ENCODE measurements around the gene CADPS2. TPM values are rescaled to one million over a fixed set of nuclear protein-coding genes. Genes with fewer than 3 reads are reported as not detected.

CADPS2 gene
- total and polyA plus RNA-seq, 4 experiments from 2014 or later, result not detected

- no peak overlapping the region for H3K4me3 Mint-ChIP-seq
- no peak overlapping the region for H3K4me3 ChIP-seq (ENCODE audit: low read length in 2 of 2)
- intact Hi-C loops (cut with micrococcal nuclease), result no loop called here
- H3K27me3 ChIP-seq (ENCODE audit: insufficient read depth, low read length), result no peaks in the 10 kb centered on the region
- ChIA-PET CTCF (ENCODE audit: partially characterized antibody) (no interaction called here), POLR2A (ENCODE audit: partially characterized antibody) (no interaction called here)
- no peak overlapping the region for H3K27ac Mint-ChIP-seq
- H3K27ac ChIP-seq (ENCODE audit: low read depth, low read length), result no peak overlapping the region
- H3K4me1 Mint-ChIP-seq, result no peaks in the 10 kb centered on the region
- DNase-seq, result no peak
- no peaks in the 10 kb centered on the region for H3K36me3 Mint-ChIP-seq
- H3K9me3 ChIP-seq (ENCODE audit: control insufficient read depth in 1 of 2, low read length in 2 of 2), result no peaks in the 10 kb centered on the region
- H3K9me3 Mint-ChIP-seq, result peaks cover 0 to 13% (median 3%) of the 10 kb centered on the region in 8 donors
- H3K36me3 ChIP-seq (ENCODE audit: insufficient read depth, low read length), result no peaks in the 10 kb centered on the region
- H3K4me1 ChIP-seq (ENCODE audit: insufficient read depth, low read length), result no peaks in the 10 kb centered on the region
- no peaks in the 10 kb centered on the region for H3K27me3 Mint-ChIP-seq
Observed at GRCh38 chr7:122412883-122413282, 473.4 kb downstream of the CADPS2 start.

GRCh38 chr7:122412441-122412840 lies 473.8 kb downstream of the CADPS2 start:
- H3K4me3 Mint-ChIP-seq, result no peak overlapping the region
- Histone ChIP-seq H3K4me1 (ENCODE audit: insufficient read depth, low read length) (no peaks in the 10 kb centered on the region), H3K9me3 (ENCODE audit: control insufficient read depth in 1 of 2, low read length in 2 of 2) (no peaks in the 10 kb centered on the region), H3K4me3 (ENCODE audit: low read length in 2 of 2) (no peak overlapping the region), H3K36me3 (ENCODE audit: insufficient read depth, low read length) (no peaks in the 10 kb centered on the region), H3K27me3 (ENCODE audit: insufficient read depth, low read length) (no peaks in the 10 kb centered on the region), H3K27ac (ENCODE audit: low read depth, low read length) (no peak overlapping the region)
- CTCF ChIA-PET (ENCODE audit: partially characterized antibody), result no interaction called here
- H3K27ac Mint-ChIP-seq, result no peak overlapping the region
- H3K4me1 Mint-ChIP-seq, result no peaks in the 10 kb centered on the region
- peaks cover 0 to 10% (median 2%) of the 10 kb centered on the region in 8 donors for H3K9me3 Mint-ChIP-seq
- H3K36me3 Mint-ChIP-seq, result no peaks in the 10 kb centered on the region
- no peaks in the 10 kb centered on the region for H3K27me3 Mint-ChIP-seq
- DNase-seq, result no peak
- intact Hi-C loops (cut with micrococcal nuclease), result no loop called here
- POLR2A ChIA-PET (ENCODE audit: partially characterized antibody), result no interaction called here

GRCh38 chr7:122407195-122407594 lies 479.1 kb downstream of the CADPS2 start:
- Histone ChIP-seq H3K4me3 (ENCODE audit: low read length in 2 of 2) (no peak overlapping the region), H3K4me1 (ENCODE audit: insufficient read depth, low read length) (no peaks in the 10 kb centered on the region), H3K27me3 (ENCODE audit: insufficient read depth, low read length) (no peaks in the 10 kb centered on the region), H3K27ac (ENCODE audit: low read depth, low read length) (no peak overlapping the region), H3K36me3 (ENCODE audit: insufficient read depth, low read length) (no peaks in the 10 kb centered on the region), H3K9me3 (ENCODE audit: control insufficient read depth in 1 of 2, low read length in 2 of 2) (no peaks in the 10 kb centered on the region)
- POLR2A ChIA-PET (ENCODE audit: partially characterized antibody), result no interaction called here
- Mint-ChIP-seq H3K9me3 (peaks cover 0 to 9% (median 2%) of the 10 kb centered on the region in 8 donors), H3K4me3 (no peak overlapping the region), H3K27ac (no peak overlapping the region), H3K36me3 (no peaks in the 10 kb centered on the region), H3K27me3 (no peaks in the 10 kb centered on the region), H3K4me1 (no peaks in the 10 kb centered on the region)
- intact Hi-C loops (cut with micrococcal nuclease), result no loop called here
- no peak for DNase-seq
- CTCF ChIA-PET (ENCODE audit: partially characterized antibody), result no interaction called here

- H3K4me1 ChIP-seq (ENCODE audit: insufficient read depth, low read length), result no peaks in the 10 kb centered on the region
Observed at GRCh38 chr7:122403113-122403512, 483.1 kb downstream of the CADPS2 start.

GRCh38 chr7:122402235-122402634 lies 484.0 kb downstream of the CADPS2 start:
- POLR2A ChIA-PET (ENCODE audit: partially characterized antibody), result no interaction called here
- DNase-seq, result no peak
- H3K4me3 Mint-ChIP-seq, result no peak overlapping the region

More at GRCh38 chr7:122403113-122403512, 483.1 kb downstream of the CADPS2 start:
- Histone ChIP-seq H3K9me3 (ENCODE audit: control insufficient read depth in 1 of 2, low read length in 2 of 2) (no peaks in the 10 kb centered on the region), H3K27me3 (ENCODE audit: insufficient read depth, low read length) (no peaks in the 10 kb centered on the region), H3K4me3 (ENCODE audit: low read length in 2 of 2) (no peak overlapping the region), H3K36me3 (ENCODE audit: insufficient read depth, low read length) (no peaks in the 10 kb centered on the region), H3K27ac (ENCODE audit: low read depth, low read length) (no peak overlapping the region)
- intact Hi-C loops (cut with micrococcal nuclease), result no loop called here
- Mint-ChIP-seq H3K9me3 (peaks cover 0 to 12% (median 5%) of the 10 kb centered on the region in 8 donors), H3K27ac (no peak overlapping the region), H3K36me3 (no peaks in the 10 kb centered on the region), H3K4me3 (no peak overlapping the region), H3K27me3 (no peaks in the 10 kb centered on the region), H3K4me1 (no peaks in the 10 kb centered on the region)
- ChIA-PET CTCF (ENCODE audit: partially characterized antibody) (no interaction called here), POLR2A (ENCODE audit: partially characterized antibody) (no interaction called here)
- DNase-seq, result no peak

GRCh38 chr7:122397381-122397780 lies 488.9 kb downstream of the CADPS2 start:
- H3K4me3 Mint-ChIP-seq, result no peak overlapping the region
- no peaks in the 10 kb centered on the region for H3K27me3 Mint-ChIP-seq
- POLR2A ChIA-PET (ENCODE audit: partially characterized antibody), result no interaction called here

More at GRCh38 chr7:122402235-122402634, 484.0 kb downstream of the CADPS2 start:
- H3K4me1 Mint-ChIP-seq, result no peaks in the 10 kb centered on the region
- Histone ChIP-seq H3K4me1 (ENCODE audit: insufficient read depth, low read length) (no peaks in the 10 kb centered on the region), H3K36me3 (ENCODE audit: insufficient read depth, low read length) (no peaks in the 10 kb centered on the region), H3K9me3 (ENCODE audit: control insufficient read depth in 1 of 2, low read length in 2 of 2) (no peaks in the 10 kb centered on the region), H3K27me3 (ENCODE audit: insufficient read depth, low read length) (no peaks in the 10 kb centered on the region), H3K4me3 (ENCODE audit: low read length in 2 of 2) (no peak overlapping the region), H3K27ac (ENCODE audit: low read depth, low read length) (no peak overlapping the region)
- CTCF ChIA-PET (ENCODE audit: partially characterized antibody), result no interaction called here
- intact Hi-C loops (cut with micrococcal nuclease), result no loop called here
- no peak overlapping the region for H3K27ac Mint-ChIP-seq
- no peaks in the 10 kb centered on the region for H3K36me3 Mint-ChIP-seq
- H3K9me3 Mint-ChIP-seq, result peaks cover 0 to 12% (median 5%) of the 10 kb centered on the region in 8 donors
- no peaks in the 10 kb centered on the region for H3K27me3 Mint-ChIP-seq

GRCh38 chr7:122394512-122394911 lies 491.7 kb downstream of the CADPS2 start:
- POLR2A ChIA-PET (ENCODE audit: partially characterized antibody), result no interaction called here
- no peak overlapping the region for H3K4me3 ChIP-seq (ENCODE audit: low read length in 2 of 2)
- Mint-ChIP-seq H3K27ac (no peak overlapping the region), H3K27me3 (no peaks in the 10 kb centered on the region), H3K4me3 (no peak overlapping the region), H3K36me3 (no peaks in the 10 kb centered on the region), H3K4me1 (no peaks in the 10 kb centered on the region), H3K9me3 (peaks cover 0 to 6% (median 1%) of the 10 kb centered on the region in 8 donors)
- intact Hi-C loops (cut with micrococcal nuclease), result no loop called here
- H3K27me3 ChIP-seq (ENCODE audit: insufficient read depth, low read length), result no peaks in the 10 kb centered on the region
- no peaks in the 10 kb centered on the region for H3K9me3 ChIP-seq (ENCODE audit: control insufficient read depth in 1 of 2, low read length in 2 of 2)
- no peaks in the 10 kb centered on the region for H3K36me3 ChIP-seq (ENCODE audit: insufficient read depth, low read length)
- no peak overlapping the region for H3K27ac ChIP-seq (ENCODE audit: low read depth, low read length)
- no peak for DNase-seq
- CTCF ChIA-PET (ENCODE audit: partially characterized antibody), result no interaction called here
- no peaks in the 10 kb centered on the region for H3K4me1 ChIP-seq (ENCODE audit: insufficient read depth, low read length)

More at GRCh38 chr7:122397381-122397780, 488.9 kb downstream of the CADPS2 start:
- Mint-ChIP-seq H3K36me3 (no peaks in the 10 kb centered on the region), H3K9me3 (peaks cover 0 to 11% (median 5%) of the 10 kb centered on the region in 8 donors), H3K27ac (no peak overlapping the region), H3K4me1 (no peaks in the 10 kb centered on the region)
- Histone ChIP-seq H3K27me3 (ENCODE audit: insufficient read depth, low read length) (no peaks in the 10 kb centered on the region), H3K4me1 (ENCODE audit: insufficient read depth, low read length) (no peaks in the 10 kb centered on the region), H3K4me3 (ENCODE audit: low read length in 2 of 2) (no peak overlapping the region), H3K9me3 (ENCODE audit: control insufficient read depth in 1 of 2, low read length in 2 of 2) (no peaks in the 10 kb centered on the region), H3K36me3 (ENCODE audit: insufficient read depth, low read length) (no peaks in the 10 kb centered on the region), H3K27ac (ENCODE audit: low read depth, low read length) (no peak overlapping the region)
- intact Hi-C loops (cut with micrococcal nuclease), result no loop called here
- DNase-seq, result no peak
- CTCF ChIA-PET (ENCODE audit: partially characterized antibody), result no interaction called here

- Histone ChIP-seq H3K36me3 (ENCODE audit: insufficient read depth, low read length) (no peaks in the 10 kb centered on the region), H3K27me3 (ENCODE audit: insufficient read depth, low read length) (no peaks in the 10 kb centered on the region), H3K9me3 (ENCODE audit: control insufficient read depth in 1 of 2, low read length in 2 of 2) (no peaks in the 10 kb centered on the region), H3K4me3 (ENCODE audit: low read length in 2 of 2) (no peak overlapping the region), H3K27ac (ENCODE audit: low read depth, low read length) (no peak overlapping the region), H3K4me1 (ENCODE audit: insufficient read depth, low read length) (no peaks in the 10 kb centered on the region)
- no peak overlapping the region for H3K27ac Mint-ChIP-seq
- CTCF ChIA-PET (ENCODE audit: partially characterized antibody), result no interaction called here
- no peaks in the 10 kb centered on the region for H3K4me1 Mint-ChIP-seq
- H3K4me3 Mint-ChIP-seq, result no peak overlapping the region
- no peaks in the 10 kb centered on the region for H3K27me3 Mint-ChIP-seq
- POLR2A ChIA-PET (ENCODE audit: partially characterized antibody), result no interaction called here
- H3K9me3 Mint-ChIP-seq, result peaks cover 0 to 4% (median 0%) of the 10 kb centered on the region in 8 donors
- no peaks in the 10 kb centered on the region for H3K36me3 Mint-ChIP-seq
- intact Hi-C loops (cut with micrococcal nuclease), result no loop called here
- DNase-seq, result no peak
Observed at GRCh38 chr7:122384528-122384927, 501.7 kb downstream of the CADPS2 start.
